GM12878 (cell line): Measurements from ENCODE around the gene DCAF4. TPM values are rescaled to one million over a fixed set of nuclear protein-coding genes. Genes with fewer than 3 reads are reported as not detected.

ENCODE experiments used
- ATAC-seq: fragments of 200-7000 bp; cut with Tn5 transposase; 3 replicates; pipeline ENCODE4 v1.9.1; 2020; ENCODE audit warnings: mild to moderate bottlenecking, moderate library complexity
- BruUV-seq: library from RNA; stranded (reverse); fragments of 400-500 nt; replicated peaks from 2 replicates; lab custom pipeline; 2021; lab: Mats Ljungman, UMichigan
- CTCF ChIA-PET: fragments of 300-600 bp; sonication (Branson Sonifier 250); formaldehyde crosslinking; extraction: SDS; loops from one replicate; lab custom pipeline; 2021; ENCODE audit warnings: inconsistent platforms; lab: Yijun Ruan, JAX
- POLR2A ChIA-PET: fragments of 350-600 bp; formaldehyde crosslinking; extraction: SDS; loops from one replicate; lab custom pipeline; 2021; ENCODE audit warnings: inconsistent platforms; lab: Charles Lee
- RAD21 ChIA-PET: fragments of 300-600 bp; sonication (Branson Sonifier 250); formaldehyde crosslinking; loops from one replicate; lab custom pipeline; 2023; ENCODE audit warnings: antibody characterized with exemption; ENCODE audit not compliant: unreplicated experiment; lab: Charles Lee
- SMC1A ChIA-PET: fragments of 300-600 bp; sonication (Branson Sonifier 250); formaldehyde crosslinking; loops from one replicate; lab custom pipeline; 2023; ENCODE audit not compliant: unreplicated experiment, uncharacterized antibody; lab: Charles Lee
- DNase-seq: peaks from one replicate; pipeline ENCODE4 v3.0.0-alpha.2; 2011; ENCODE audit warnings: low read depth, low spot score
- FAIRE-seq: peaks from 3 replicates; lab custom pipeline; 2011; peaks lifted over from hg19 to GRCh38; lab: Jason Lieb, UNC
- H2AFZ ChIP-seq: 2 replicates; pipeline ENCODE4 v1.6.0; 2011; ENCODE audit warnings: low read depth, low read length, control low read depth; ENCODE audit not compliant: control insufficient read depth
- H3K27ac ChIP-seq: 2 replicates; pipeline ENCODE4 v1.5.1; 2011; ENCODE audit warnings: control low read depth; ENCODE audit not compliant: control insufficient read depth, insufficient read depth
- H3K27me3 ChIP-seq, 2 experiments: replicated peaks in 1 of 2; 2 replicates each; pipeline versions ENCODE4 v1.6.0 to v1.6.1; 2011; ENCODE audit warnings: low read length in 1 of 2; ENCODE audit not compliant: control insufficient read depth in 2 of 2, insufficient read depth in 2 of 2
- H3K36me3 ChIP-seq, 2 experiments: 2 replicates each; pipeline ENCODE4 v1.5.1; 2011; ENCODE audit warnings: low read length in 1 of 2; ENCODE audit not compliant: control insufficient read depth in 2 of 2, insufficient read depth in 2 of 2
- H3K4me1 ChIP-seq: 2 replicates; pipeline ENCODE4 v1.6.1; 2011; ENCODE audit warnings: mild to moderate bottlenecking, low read length, moderate library complexity, mixed read lengths; ENCODE audit not compliant: control insufficient read depth, insufficient read depth
- H3K4me2 ChIP-seq: 2 replicates; pipeline ENCODE4 v1.6.0; 2011; ENCODE audit warnings: control low read depth; ENCODE audit not compliant: control insufficient read depth, insufficient read depth
- H3K4me3 ChIP-seq: fragments of 200-600 bp; sonication (generic); 2 replicates; pipeline ENCODE4 v1.5.1; 2016
- H3K79me2 ChIP-seq: 2 replicates; pipeline ENCODE4 v1.6.0; 2011; ENCODE audit warnings: low read length; ENCODE audit not compliant: control insufficient read depth, insufficient read depth
- H3K9ac ChIP-seq: 2 replicates; pipeline ENCODE4 v1.8.0; 2011; ENCODE audit warnings: low read length, control low read depth, mixed read lengths; ENCODE audit not compliant: control insufficient read depth, insufficient read depth
- H3K9me3 ChIP-seq: replicated peaks from 3 replicates; pipeline ENCODE4 v1.5.1; 2011; ENCODE audit warnings: mild to moderate bottlenecking, low read length; ENCODE audit not compliant: control insufficient read depth, insufficient read depth
- H4K20me1 ChIP-seq: 2 replicates; pipeline ENCODE4 v1.6.0; 2011; ENCODE audit not compliant: control insufficient read depth, insufficient read depth
- ELK1 ChIP-seq: IDR thresholded peaks from 2 replicates; pipeline ENCODE4 v1.6.1; 2012; ENCODE audit warnings: low read depth, low read length, improper control_type of control experiment
- HSF1 ChIP-seq: fragments of 150-350 bp; IDR thresholded peaks from 2 replicates; pipeline ENCODE4 v1.6.1; 2014; ENCODE audit warnings: mild to moderate bottlenecking, low read depth, low read length
- NR2F1 ChIP-seq: fragments of 450-650 bp; conservative IDR thresholded peaks from 2 replicates; pipeline ENCODE4 v1.6.1; 2017; ENCODE audit warnings: mild to moderate bottlenecking
- RCOR1 ChIP-seq: conservative IDR thresholded peaks from 2 replicates; pipeline ENCODE4 v1.6.1; 2012; ENCODE audit warnings: low read depth, low read length, improper control_type of control experiment
- SIX5 ChIP-seq: IDR thresholded peaks from 2 replicates; pipeline ENCODE4 v1.6.1; 2011; ENCODE audit warnings: mild to moderate bottlenecking, low read depth, low read length, moderate library complexity; ENCODE audit not compliant: severe bottlenecking
- SPI1 ChIP-seq: IDR thresholded peaks from 2 replicates; pipeline ENCODE4 v1.6.1; 2011; ENCODE audit warnings: low read depth, mild to moderate bottlenecking, low read length, moderate library complexity, borderline replicate concordance; ENCODE audit not compliant: insufficient read depth
- SRF ChIP-seq, 2 experiments: IDR thresholded peaks; 2 replicates each; pipeline ENCODE4 v1.6.1; 2011; ENCODE audit warnings: low read depth in 2 of 2, low read length in 2 of 2, mild to moderate bottlenecking in 1 of 2, moderate library complexity in 1 of 2
- SUPT20H ChIP-seq: IDR thresholded peaks from 2 replicates; pipeline ENCODE4 v1.6.1; 2011; ENCODE audit warnings: low read depth, mild to moderate bottlenecking, low read length, moderate library complexity, borderline replicate concordance; ENCODE audit not compliant: control insufficient read depth
- TCF3 ChIP-seq: IDR thresholded peaks from 2 replicates; pipeline ENCODE4 v1.6.1; 2012; ENCODE audit warnings: low read depth, mild to moderate bottlenecking, low read length, borderline replicate concordance; ENCODE audit not compliant: insufficient read depth
- WRNIP1 ChIP-seq: IDR thresholded peaks from 2 replicates; pipeline ENCODE4 v1.6.1; 2011; ENCODE audit warnings: low read depth, low read length, improper control_type of control experiment, borderline replicate concordance
- ZBTB40 ChIP-seq: fragments of 450-650 bp; IDR thresholded peaks from 2 replicates; pipeline ENCODE4 v1.6.1; 2016; ENCODE audit warnings: mild to moderate bottlenecking, moderate library complexity, borderline replicate concordance
- WGBS: methylation state at CpG from one replicate; pipeline ENCODE4 v1.1.6; 2016; ENCODE audit warnings: low lambda C conversion rate; ENCODE audit not compliant: insufficient replicate concordance, insufficient coverage; ENCODE audit errors: missing lambda C conversion rate; 5-methylcytosine and 5-hydroxymethylcytosine counted together
- in situ Hi-C: fragments of 300-500 bp; cut with MboI; formaldehyde crosslinking; loops from 9 replicates; pipeline ENCODE4 v1.14.3; 2018; ENCODE audit warnings: mixed read lengths
- intact Hi-C: fragments of 100-400 bp; cut with micrococcal nuclease; formaldehyde crosslinking; loops from one replicate; pipeline ENCODE4 v1.14.2; 2022; ENCODE audit not compliant: unreplicated experiment
- polyA plus RNA-seq, 11 experiments: library from polyadenylated mRNA; depleted of rRNA in 4 of 11; unstranded in 6 of 11; stranded (reverse) in 5 of 11; fragments of >200 nt; fragmentation: Nextera tagmentation in 4 of 11; fragmentation: Illumina TruSeq in 1 of 11; extraction: Ambion mirVana in 4 of 11; extraction: Trizol in 1 of 11; gene quantifications; 1 replicate in 1 of 11; 2 replicates in 10 of 11; pipeline versions ENCODE4 v1.2.1 to v1.2.3, GENCODE V29; 2011 to 2016; ENCODE audit warnings: inconsistent platforms in 2 of 11, missing spikeins in 2 of 11, low read depth in 1 of 11
- total RNA-seq, 4 experiments: library from RNA; depleted of rRNA in 3 of 4; stranded (reverse); fragments of >200 nt in 3 of 4; fragmentation: Illumina TruSeq in 1 of 4; extraction: Trizol in 1 of 4; gene quantifications; 2 replicates each; pipeline versions ENCODE4 v1.2.1 to v1.2.3, GENCODE V29; 2013 to 2021

The DCAF4 gene
- total and polyA plus RNA-seq, 10 of the 15 experiments (the other 5 are each of a cell fraction or from before 2014, with no cell fraction given) = 2.6 to 51.1 (median 21.0) TPM

GRCh38 chr14:72966038-72966437 is 39.8 kb downstream of the DCAF4 start:
- H3K79me2 ChIP-seq = no peaks in the 10 kb centered on the region
- no peak overlapping the region for H3K27ac ChIP-seq
- ChIA-PET SMC1A (interaction anchor here (0.6 kb wide), 1 partner anchor 13 kb away, joined by 3 read pairs; no protein-coding TSS in a partner anchor), CTCF (interaction anchor here (1.6 kb wide), 1 partner anchor 17 kb away, joined by 11 read pairs; no protein-coding TSS in a partner anchor), RAD21 (no interaction called here), POLR2A (no interaction called here)
- no TSS peak for BruUV-seq
- in situ Hi-C loops (no loop called here), intact Hi-C loops (no loop called here)
- no peak overlapping the region for H3K4me3 ChIP-seq
- H3K4me2 ChIP-seq = no peak overlapping the region
- no peak overlapping the region for H2AFZ ChIP-seq
- no peak for FAIRE-seq
- no peak for TF ChIP-seq RCOR1
- TF ChIP-seq HSF1 = no peak
- TF ChIP-seq WRNIP1 = no peak
- no peak for TF ChIP-seq SIX5
- TF ChIP-seq SPI1 = no peak
- no peak for TF ChIP-seq SRF (IDR thresholded peaks at IDR 0.05; ENCODE audit: low read depth in 2 of 2, low read length in 2 of 2)
- TF ChIP-seq NR2F1 = no peak
- no peak for TF ChIP-seq ZBTB40
- TF ChIP-seq ELK1 = no peak
- no peak for TF ChIP-seq SUPT20H
- no peak for TF ChIP-seq TCF3
- no peaks in the 10 kb centered on the region for H3K27me3 ChIP-seq
- 98% methylated on average over 6 of the region's 6 CpGs for WGBS
- H3K9ac ChIP-seq = no peak overlapping the region
- H3K36me3 ChIP-seq = peaks cover 4 to 6% of the 10 kb centered on the region in 2 experiments; a peak in 3 of 4 replicates
- no peak for DNase-seq
- no peaks in the 10 kb centered on the region; the same call in 1 of the 2 replicates for H3K4me1 ChIP-seq
- ATAC-seq = no peak
- H4K20me1 ChIP-seq = no peaks in the 10 kb centered on the region
- H3K9me3 ChIP-seq = no peaks in the 10 kb centered on the region
